A673 (cell line): ENCODE measurements around the gene SAMD11.

Experiments used
- CTCF ChIP-seq: fragments of 300-800, 200-600 bp; sonication (generic); conservative IDR thresholded peaks from 2 replicates; pipeline ENCODE4 v1.5.1; 2017; ENCODE audit warnings: low read depth, mild to moderate bottlenecking, antibody characterized with exemption, low read length, moderate library complexity, mixed read lengths
- EZH2 ChIP-seq: fragments of 200-600 bp; sonication (generic); IDR thresholded peaks from 2 replicates; pipeline ENCODE4 v1.6.1; 2017; ENCODE audit warnings: borderline replicate concordance, low read depth, mild to moderate bottlenecking, mixed read lengths, antibody characterized with exemption, low read length; ENCODE audit not compliant: poor library complexity, severe bottlenecking

DNA sequence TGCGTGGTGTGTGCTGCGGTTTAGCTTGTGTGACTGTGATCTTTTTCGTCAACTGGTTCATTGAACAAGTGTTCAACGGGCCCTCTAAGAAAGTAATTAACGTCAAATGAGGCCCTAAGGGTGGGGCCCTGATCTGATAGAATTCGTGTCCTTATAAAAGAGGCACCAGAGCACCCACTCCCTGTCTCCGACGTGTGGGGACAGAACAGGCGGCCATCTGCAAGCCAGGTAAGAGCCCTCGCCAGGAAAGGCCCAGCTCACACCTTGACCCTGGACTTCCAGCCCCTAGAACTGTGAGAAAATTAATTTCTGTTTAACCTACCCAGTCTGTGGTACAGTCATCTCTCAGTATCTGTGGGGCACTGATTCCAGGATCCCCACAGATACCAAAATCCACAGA, 20.4 kb upstream of the SAMD11 start:
- TF ChIP-seq CTCF: no peak
- TF ChIP-seq EZH2: no peak
